Measurements from ENCODE around the gene SEPTIN6. TPM values are rescaled to one million over a fixed set of nuclear protein-coding genes. Genes with fewer than 3 reads are reported as not detected.
A peak's percentile ranks its signal among the peaks of the same experiment; 100 is the strongest.

SEPTIN6 gene
- total RNA-seq, 1 experiment from 2014 or later, result 61.5 TPM

DNA sequence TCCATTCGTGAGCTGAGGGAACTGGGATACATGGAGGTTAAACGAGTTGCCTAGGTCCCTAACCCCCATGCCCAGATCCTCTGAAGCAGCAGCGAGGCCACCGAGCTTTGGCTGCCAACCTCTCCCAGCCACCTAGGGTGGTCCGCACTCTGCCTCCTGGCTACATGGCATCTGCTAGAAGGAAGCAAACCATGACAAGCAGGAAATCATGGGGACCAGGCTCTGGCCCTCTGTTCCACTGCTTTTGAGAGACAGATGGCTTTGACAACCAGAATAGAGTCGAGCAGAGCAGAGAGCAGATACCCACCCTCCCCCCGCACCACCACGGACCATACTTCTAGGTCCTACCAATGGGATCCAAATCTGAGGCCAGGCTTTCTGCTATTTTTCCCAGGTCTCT lies 49.3 kb downstream of the SEPTIN6 start:
- Histone ChIP-seq H3K27me3 (replicated peaks; ENCODE audit: insufficient read depth, low read depth, low read length, poor library complexity) (no peaks in the 10 kb centered on the region), H3K36me3 (ENCODE audit: insufficient read depth, low read length, poor library complexity, severe bottlenecking) (no peaks in the 10 kb centered on the region), H3K4me3 (ENCODE audit: low read depth, low read length, poor library complexity, severe bottlenecking) (no peak overlapping the region), H3K9me3 (ENCODE audit: low read depth, low read length, poor library complexity, severe bottlenecking) (no peaks in the 10 kb centered on the region), H3K4me1 (ENCODE audit: insufficient read depth, low read length, poor library complexity, severe bottlenecking) (no peaks in the 10 kb centered on the region), H3K27ac (ENCODE audit: low read depth, low read length, poor library complexity, severe bottlenecking) (no peak overlapping the region)
- no TSS peak for BruUV-seq (replicated peaks)
- ChIA-PET POLR2A (ENCODE audit: low non-redundant PET) (no interaction called here), CTCF (no interaction called here)
- no peak for TF ChIP-seq CTCF (conservative IDR thresholded peaks at IDR 0.05; ENCODE audit: low read depth, low read length)
- TF ChIP-seq EZH2 (IDR thresholded peaks at IDR 0.05; ENCODE audit: borderline replicate concordance, low read depth, low read length, poor library complexity, severe bottlenecking), result no peak
- intact Hi-C loops (cut with micrococcal nuclease; ENCODE audit: unreplicated experiment), result no loop called here
- DNase-seq (ENCODE audit: low spot score), result no peak

Small RNA genes within 50 kb of the gene (microRNA-seq; reads per million reads assigned to microRNA genes)
- 190 reads per million, percentile 69 among the genes with 10 or more reads in this experiment for gene MIR766

Other genes with a start within 250 kb of the SEPTIN6 start
- gene SLC25A5, start 224.7 kb downstream of the SEPTIN6 start, total RNA-seq (2021), result 360 and 368 TPM in 2 replicates
- gene STEEP1, start 127.8 kb downstream of the SEPTIN6 start, total RNA-seq (2021), result 38.4 and 39.2 TPM in 2 replicates
- 76.5 and 85.3 TPM in 2 replicates for gene UBE2A, start 118.6 kb downstream of the SEPTIN6 start, total RNA-seq (2021)
- gene NKRF, start 86.7 kb downstream of the SEPTIN6 start, total RNA-seq (2021), result 18.8 and 22.1 TPM in 2 replicates
- gene SOWAHD, start 65.4 kb upstream of the SEPTIN6 start, total RNA-seq (2021), result 0.20 TPM in 1 of 2 replicates, not detected in the other
- gene RPL39, start 98.5 kb upstream of the SEPTIN6 start, total RNA-seq (2021), result 1,626 and 1,742 TPM in 2 replicates
- gene UPF3B, start 159.8 kb upstream of the SEPTIN6 start, total RNA-seq (2021), result 22.6 and 23.4 TPM in 2 replicates
- 15.2 and 18.1 TPM in 2 replicates for gene RNF113A, start 178.6 kb upstream of the SEPTIN6 start, total RNA-seq (2021)
- gene NDUFA1, start 178.7 kb upstream of the SEPTIN6 start, total RNA-seq (2021), result 111 and 123 TPM in 2 replicates
- not detected in 2 replicates for gene AKAP14, start 202.7 kb upstream of the SEPTIN6 start, total RNA-seq (2021)

Data from A673 (cell line).